HG03139 (cell line): ENCODE results near the gene SLC48A1.

Experiments used
- ATAC-seq: cut with Tn5 transposase; IDR thresholded peaks from one replicate; pipeline ENCODE4 v1.9.1; 2021; ENCODE audit not compliant: unreplicated experiment

Gene SLC48A1

DNA sequence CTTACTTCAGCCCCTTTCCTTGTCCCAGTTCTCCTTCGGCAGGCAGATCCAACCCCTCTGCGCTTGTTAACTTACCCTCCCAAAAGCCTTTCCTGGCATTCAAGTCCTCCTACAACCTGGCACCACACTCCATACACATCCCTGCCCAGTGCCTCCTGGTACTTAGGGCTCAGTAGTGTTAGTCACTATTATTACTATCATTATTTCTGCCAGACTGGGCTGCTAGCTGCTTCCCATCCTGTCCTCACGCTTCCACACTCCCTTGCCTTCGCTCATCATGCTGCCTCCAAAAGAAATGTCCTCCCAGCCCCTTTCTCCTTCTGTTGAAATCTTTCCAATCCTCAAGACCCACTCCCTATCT is 48.3 kb downstream of the SLC48A1 start:
- ATAC-seq = no peak

DNA sequence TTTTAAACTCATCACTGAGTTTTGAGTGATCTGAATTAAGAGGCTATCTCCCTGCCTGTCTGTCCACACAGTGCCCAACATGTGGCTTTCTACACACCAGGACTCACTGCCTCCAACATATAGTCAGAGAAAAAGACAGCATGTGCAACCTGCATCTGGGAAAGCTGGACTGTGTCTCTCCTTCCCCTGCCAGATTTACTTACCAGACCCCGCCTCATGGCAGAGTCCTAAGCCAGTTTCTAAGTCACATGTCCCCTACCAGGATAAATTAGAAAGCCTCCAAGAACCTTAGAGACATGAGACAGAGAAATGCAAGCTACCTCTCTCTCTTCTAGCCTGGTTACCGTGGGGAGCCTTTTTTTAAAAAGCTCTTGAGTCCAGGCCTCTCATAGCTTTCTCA is 49.4 kb downstream of the SLC48A1 start:
- ATAC-seq = no peak

DNA sequence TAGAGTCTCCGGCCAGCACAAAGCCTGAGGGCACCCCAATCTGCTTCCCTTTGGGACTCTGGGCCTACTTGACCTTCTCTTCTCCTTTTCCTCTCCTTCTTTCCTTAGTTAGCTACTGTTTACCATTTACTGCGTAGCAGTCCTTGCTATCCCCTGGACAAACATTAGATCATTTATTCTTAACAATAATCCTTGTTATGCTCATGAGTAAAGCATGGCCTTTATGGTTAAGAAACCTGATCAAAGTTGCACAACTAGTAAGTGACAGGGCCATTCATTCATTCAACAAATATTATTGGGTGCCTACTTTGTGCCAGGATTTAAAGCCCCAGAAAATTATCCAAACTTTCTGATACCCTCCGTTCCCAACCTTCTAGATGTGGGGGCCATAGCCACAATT is 49.8 kb downstream of the SLC48A1 start:
- no peak for ATAC-seq

DNA sequence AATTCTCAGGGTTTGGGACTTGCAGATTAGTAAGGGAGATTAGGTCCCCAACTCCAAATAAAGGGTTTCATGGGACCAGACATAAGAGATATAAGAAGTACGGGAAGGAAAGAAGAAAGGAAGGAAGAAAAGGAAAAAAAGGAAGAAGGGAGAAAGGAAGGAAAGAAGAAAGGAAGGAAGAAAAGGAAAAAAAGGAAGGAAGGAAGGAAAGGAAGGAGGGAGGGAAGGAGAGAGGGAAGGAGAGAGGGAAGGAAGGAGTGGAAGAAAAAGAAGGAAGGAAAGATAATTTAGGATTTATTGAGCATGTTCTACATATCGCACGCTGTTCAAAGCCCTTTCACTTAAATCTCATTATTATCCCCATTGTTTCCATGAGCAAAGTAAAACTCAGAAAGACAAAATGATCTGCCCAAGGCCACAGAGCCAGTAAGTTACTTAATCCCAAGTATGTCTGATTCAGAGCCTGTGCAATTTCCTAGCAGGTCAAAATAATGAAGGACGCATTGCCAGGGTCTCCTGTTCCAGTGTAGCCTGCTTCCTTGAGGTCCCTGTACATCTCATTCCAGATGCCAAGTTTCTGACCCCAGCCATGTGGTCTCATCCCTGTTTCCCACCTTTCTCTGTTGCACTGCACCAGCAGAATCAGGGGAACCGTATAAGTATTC is 50.5 kb downstream of the SLC48A1 start:
- ATAC-seq = no peak

DNA sequence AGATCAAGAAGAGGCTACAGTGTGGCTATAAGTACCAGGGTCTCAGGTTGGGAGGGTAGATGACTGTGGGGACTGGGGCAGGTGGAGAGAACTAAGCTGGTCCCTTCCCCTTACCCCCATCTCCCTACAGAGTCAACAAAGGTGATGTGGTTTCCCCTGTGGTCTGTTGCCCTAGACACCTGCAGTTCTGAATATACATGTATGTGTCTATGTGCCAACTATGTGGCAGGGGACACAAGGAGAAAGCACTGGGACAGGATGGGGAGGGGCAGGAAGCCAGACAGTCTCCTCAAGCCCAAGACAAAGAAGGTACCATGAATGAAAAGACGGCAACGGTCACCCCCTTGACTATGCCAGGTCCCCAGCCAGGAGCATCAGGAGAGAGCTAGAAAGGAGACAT is 51.2 kb downstream of the SLC48A1 start:
- no peak for ATAC-seq

DNA sequence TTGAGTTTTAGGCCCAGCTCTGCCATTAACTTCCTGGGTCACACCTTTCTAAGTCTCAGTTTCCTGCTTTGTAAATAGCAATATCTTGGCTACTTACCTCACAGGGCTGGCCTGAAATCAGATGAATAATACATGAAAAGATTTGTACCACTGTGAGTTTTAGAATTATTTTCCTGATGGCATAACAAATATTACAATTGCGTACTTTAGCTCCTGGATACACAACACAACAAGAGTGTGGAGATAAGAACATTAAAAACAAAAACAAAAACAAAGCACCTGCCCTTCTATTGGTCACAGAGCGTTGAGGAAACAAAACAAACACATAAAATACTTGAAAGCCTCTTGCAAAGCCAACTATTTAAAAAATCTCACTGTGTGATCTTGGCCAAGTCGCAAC is 51.6 kb downstream of the SLC48A1 start:
- ATAC-seq = no peak

DNA sequence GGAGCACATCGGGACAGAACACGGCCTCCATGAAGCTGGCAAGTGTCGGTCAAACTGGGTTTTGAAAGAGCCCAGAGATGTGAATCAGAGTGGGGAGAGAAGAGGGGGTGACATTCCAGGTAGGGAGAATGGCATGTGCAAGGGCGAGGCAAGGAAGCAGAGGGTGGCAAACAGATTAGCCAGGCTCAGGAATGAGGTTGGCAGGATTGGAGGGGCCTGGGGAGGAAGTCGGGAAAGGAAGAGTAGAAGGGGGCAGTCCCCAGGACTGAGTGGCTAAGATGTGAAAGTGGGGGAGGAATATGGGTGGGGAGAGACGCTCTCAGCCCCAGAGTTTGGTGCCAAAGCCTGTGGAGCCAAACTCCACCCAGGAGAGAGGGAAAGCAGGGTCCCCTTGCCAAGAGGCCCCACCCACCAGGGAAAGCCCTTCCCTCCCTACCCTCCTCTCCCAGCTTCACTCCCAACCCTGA is 52.2 kb downstream of the SLC48A1 start:
- ATAC-seq = no peak

DNA sequence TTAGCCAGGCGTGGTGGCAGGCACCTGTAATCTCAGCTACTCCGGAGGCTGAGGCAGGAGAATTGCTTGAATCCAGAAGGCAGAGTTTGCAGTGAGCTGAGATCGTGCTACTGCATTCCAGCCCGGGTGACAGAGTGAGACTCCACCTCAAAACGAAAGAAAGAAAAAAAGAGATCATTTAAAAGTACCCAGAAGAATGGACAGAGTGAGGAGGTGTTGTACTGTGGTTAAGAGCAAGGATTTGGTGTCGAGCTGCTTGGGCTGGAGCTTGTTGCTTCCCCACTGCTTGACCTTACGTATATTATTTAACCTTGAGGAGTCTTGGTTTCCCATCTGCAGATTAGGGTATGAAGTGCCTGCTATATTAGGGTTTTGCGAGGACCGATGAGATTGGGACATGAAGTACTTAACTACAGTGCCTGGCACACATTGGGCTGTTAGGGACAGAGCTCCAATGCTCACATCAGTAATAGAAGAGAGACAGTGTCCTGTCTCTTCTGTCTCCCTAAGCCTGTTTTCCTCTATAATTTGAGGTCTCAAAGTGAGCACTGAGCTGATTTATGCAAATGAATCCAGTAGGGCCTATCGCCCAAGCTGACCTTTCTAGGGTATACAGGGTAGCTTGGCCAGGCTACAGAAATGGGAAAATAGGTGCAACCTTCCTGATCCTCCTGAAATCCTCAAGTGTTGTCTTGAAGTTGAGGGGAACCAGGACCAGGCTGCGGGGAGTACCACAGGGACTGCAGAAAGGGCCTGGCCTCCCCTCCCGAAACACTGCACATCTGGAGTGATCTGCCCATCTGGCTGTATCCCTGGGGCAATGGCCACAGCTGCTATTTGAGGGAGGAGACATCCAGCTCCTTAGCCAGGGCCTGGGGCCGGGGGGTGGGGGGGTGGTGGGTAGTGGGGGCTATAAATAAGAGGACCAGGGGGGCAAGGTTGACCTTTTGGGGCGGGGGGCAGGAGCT is 55.3 kb downstream of the SLC48A1 start:
- no peak for ATAC-seq

DNA sequence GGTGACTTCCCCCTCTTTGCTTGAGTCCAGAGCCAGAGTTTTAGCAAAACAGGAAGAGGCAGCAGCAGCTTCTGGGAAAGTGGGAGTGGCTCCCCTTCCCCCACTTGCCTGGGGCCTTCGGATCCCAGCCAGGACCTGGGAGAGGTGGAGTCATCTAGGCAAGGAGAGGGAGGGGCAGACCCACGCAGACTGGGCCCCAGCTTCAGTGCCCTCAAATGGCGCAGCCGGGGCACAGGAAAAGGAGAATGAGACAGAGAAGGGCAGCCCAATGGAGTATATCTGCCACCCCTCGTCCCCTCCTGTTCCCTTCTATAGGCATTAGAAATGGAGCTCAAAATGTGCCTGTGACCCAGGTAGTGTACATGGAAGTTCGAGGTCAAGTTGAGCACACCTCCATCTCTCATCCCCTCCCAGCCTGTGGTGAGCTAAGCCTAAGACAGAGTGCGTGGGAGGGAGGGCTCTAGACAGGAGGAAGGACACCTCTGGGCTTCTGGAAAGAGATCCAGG is 56.0 kb downstream of the SLC48A1 start:
- no peak for ATAC-seq

DNA sequence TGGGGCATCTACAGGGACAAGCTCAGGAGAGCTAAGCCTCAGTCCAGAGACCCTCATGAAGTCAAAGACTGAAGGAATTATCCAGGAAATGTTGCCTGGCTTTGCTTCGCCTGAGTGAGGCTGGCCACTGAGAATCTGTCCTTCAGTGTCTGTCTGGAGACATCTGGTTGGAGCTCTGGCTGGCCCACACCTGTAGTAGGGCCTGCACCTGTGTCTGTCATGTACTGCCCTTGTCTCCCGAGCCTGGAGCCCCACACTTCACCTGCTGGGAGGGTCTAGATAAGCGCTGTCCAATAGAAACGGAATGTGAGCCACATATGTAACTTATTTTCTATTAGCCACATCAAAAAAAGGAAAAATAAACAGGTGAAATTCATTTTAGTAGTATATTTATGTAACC is 56.5 kb downstream of the SLC48A1 start:
- ATAC-seq = no peak
